ENCODE measurements around the gene IGSF23.

IGSF23 gene

DNA sequence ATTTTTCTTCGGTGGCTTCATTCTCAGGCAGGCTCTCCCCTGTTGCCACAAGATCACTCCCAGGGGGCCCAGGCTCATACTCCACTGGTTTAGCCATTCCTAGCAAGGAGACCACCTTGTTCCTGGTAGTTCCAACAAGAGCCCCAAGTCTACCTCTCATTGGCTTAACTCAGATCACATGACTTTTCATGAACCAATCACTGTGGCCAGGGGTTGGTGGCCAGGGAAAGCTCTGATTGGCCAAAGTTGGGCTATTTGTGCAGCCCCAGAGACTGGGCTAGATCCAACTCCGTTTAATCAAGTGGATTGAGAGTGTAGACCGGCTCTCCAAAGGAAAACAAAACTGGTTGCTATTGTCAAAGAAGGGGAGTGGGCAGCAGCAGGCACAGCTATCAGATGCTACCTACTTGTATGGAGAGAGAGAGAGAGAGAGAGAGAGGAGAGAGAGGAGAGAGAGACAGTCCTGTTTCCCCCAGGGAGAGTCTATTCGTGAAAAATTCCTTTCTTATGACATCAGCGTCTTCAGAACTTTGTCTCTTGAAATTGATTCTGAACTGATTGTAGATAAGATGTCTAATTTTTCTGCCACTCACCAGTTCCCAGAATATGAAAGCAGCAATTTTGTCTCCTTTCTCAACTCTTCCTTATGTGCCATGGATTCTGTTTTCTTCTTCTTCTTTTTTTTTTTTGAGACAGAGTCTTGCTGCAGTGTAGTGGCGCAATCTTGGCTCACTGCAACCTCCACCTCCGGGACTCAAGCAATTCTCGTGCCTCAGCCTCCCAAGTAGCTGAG is 63.9 kb downstream of the IGSF23 start:
- Histone ChIP-seq H3K9me2 (replicated peaks; ENCODE audit: control insufficient read depth, low read length) (no peaks in the 10 kb centered on the region), H3K4me1 (ENCODE audit: control insufficient read depth, low read length) (no peaks in the 10 kb centered on the region), H3K4me3 (ENCODE audit: low read length) (no peak overlapping the region), H3K27me3 (ENCODE audit: control insufficient read depth, low read length) (no peaks in the 10 kb centered on the region), H4K20me1 (ENCODE audit: control insufficient read depth, insufficient read depth, low read depth, low read length) (no peaks in the 10 kb centered on the region), H3F3A (ENCODE audit: control insufficient read depth, insufficient read depth) (no peaks in the 10 kb centered on the region), H3K4me2 (ENCODE audit: low read length) (no peak overlapping the region), H3K9me3 (ENCODE audit: control insufficient read depth, insufficient read depth, low read length) (no peaks in the 10 kb centered on the region), H3K36me3 (ENCODE audit: control insufficient read depth, low read length) (no peaks in the 10 kb centered on the region), H3K27ac (ENCODE audit: low read depth, low read length) (no peak overlapping the region), H3K79me2 (ENCODE audit: control insufficient read depth, low read length) (no peaks in the 10 kb centered on the region)
- TF ChIP-seq EZH2phosphoT487 (IDR thresholded peaks at IDR 0.05; ENCODE audit: borderline replicate concordance, low read length): no peak
- TF ChIP-seq, protein P1, sequence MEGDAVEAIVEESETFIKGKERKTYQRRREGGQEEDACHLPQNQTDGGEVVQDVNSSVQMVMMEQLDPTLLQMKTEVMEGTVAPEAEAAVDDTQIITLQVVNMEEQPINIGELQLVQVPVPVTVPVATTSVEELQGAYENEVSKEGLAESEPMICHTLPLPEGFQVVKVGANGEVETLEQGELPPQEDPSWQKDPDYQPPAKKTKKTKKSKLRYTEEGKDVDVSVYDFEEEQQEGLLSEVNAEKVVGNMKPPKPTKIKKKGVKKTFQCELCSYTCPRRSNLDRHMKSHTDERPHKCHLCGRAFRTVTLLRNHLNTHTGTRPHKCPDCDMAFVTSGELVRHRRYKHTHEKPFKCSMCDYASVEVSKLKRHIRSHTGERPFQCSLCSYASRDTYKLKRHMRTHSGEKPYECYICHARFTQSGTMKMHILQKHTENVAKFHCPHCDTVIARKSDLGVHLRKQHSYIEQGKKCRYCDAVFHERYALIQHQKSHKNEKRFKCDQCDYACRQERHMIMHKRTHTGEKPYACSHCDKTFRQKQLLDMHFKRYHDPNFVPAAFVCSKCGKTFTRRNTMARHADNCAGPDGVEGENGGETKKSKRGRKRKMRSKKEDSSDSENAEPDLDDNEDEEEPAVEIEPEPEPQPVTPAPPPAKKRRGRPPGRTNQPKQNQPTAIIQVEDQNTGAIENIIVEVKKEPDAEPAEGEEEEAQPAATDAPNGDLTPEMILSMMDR (IDR thresholded peaks at IDR 0.05; ENCODE audit: low read depth, low read length, poor library complexity, severe bottlenecking): no peak

DNA sequence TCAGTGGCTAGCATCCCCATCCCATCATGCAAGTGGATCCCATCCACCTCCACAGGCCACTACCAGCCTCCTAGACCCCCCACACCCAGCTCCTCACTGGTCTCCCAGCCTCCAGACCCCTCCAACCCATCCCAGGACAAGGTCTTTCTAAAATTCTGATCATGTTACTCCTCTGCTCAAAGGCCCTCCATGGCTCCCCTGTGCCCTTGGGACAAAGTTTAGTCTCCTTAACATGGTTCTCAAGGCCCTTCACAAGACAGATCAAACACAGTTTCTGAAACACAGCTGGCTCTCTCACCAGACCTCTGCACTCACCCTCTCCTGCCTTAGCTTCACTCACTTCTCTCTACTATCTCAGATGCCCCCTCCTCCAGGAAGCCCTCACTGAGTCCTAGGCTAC is 67.2 kb downstream of the IGSF23 start:
- H3K9me3 ChIP-seq (ENCODE audit: control insufficient read depth, insufficient read depth, low read length): no peaks in the 10 kb centered on the region
- no peak overlapping the region for H3K4me2 ChIP-seq (ENCODE audit: low read length)
- H3K27ac ChIP-seq (ENCODE audit: low read depth, low read length): no peak overlapping the region
- no peaks in the 10 kb centered on the region for H3F3A ChIP-seq (ENCODE audit: control insufficient read depth, insufficient read depth)
- no peaks in the 10 kb centered on the region for H3K9me2 ChIP-seq (replicated peaks; ENCODE audit: control insufficient read depth, low read length)
- H3K4me1 ChIP-seq (ENCODE audit: control insufficient read depth, low read length): peaks cover 7% of the 10 kb centered on the region
- no peaks in the 10 kb centered on the region for H4K20me1 ChIP-seq (ENCODE audit: control insufficient read depth, insufficient read depth, low read depth, low read length)
- no peaks in the 10 kb centered on the region for H3K27me3 ChIP-seq (ENCODE audit: control insufficient read depth, low read length)
- H3K36me3 ChIP-seq (ENCODE audit: control insufficient read depth, low read length): no peaks in the 10 kb centered on the region
- H3K79me2 ChIP-seq (ENCODE audit: control insufficient read depth, low read length): no peaks in the 10 kb centered on the region
- H3K4me3 ChIP-seq (ENCODE audit: low read length): no peak overlapping the region
- no peak for TF ChIP-seq EZH2phosphoT487 (IDR thresholded peaks at IDR 0.05; ENCODE audit: borderline replicate concordance, low read length)
- TF ChIP-seq, protein P1 (IDR thresholded peaks at IDR 0.05; ENCODE audit: low read depth, low read length, poor library complexity, severe bottlenecking): no peak

DNA sequence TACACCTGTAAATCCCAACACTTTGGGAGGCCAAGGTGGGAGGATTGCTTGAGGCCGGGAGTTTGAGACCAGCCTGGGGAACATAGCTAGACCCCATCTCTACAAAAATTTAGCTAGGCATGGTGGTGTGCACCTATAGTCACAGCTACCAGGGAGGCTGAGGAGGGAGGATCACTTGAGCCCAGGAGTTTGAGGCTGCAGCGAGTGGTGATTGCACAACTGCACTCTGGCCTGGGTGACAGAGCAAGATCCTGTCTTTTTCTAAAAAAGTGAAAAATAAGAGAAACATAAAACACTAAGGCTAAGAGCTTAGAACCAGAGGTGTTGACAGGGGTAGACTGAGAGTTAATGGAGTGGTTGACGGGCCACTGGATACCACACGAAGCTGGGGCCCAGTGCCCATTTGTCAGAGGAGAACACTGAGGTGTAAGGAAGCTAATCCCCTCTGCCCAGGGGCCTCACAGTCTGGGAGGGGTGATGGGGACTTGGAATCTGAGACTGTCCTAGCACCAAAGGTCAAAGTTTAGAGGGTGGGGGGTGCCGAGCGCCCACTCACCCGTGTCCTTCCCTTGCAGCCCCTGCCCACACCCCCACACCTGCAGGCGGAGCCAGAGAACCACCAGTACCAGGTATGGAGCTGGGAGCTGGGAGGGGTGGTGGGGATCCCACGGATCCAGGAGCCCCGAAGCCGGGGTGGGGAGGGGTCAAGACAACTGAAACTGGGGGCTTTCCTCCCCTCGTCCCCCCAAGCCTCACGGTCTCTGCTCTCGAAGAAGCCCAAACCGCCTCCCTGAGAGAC is 68.8 kb downstream of the IGSF23 start:
- Histone ChIP-seq H3K9me2 (replicated peaks; ENCODE audit: control insufficient read depth, low read length) (no peaks in the 10 kb centered on the region), H3F3A (ENCODE audit: control insufficient read depth, insufficient read depth) (no peaks in the 10 kb centered on the region), H3K79me2 (ENCODE audit: control insufficient read depth, low read length) (no peaks in the 10 kb centered on the region), H3K4me3 (ENCODE audit: low read length) (no peak overlapping the region), H3K27me3 (ENCODE audit: control insufficient read depth, low read length) (peaks cover 7% of the 10 kb centered on the region), H4K20me1 (ENCODE audit: control insufficient read depth, insufficient read depth, low read depth, low read length) (no peaks in the 10 kb centered on the region), H3K27ac (ENCODE audit: low read depth, low read length) (no peak overlapping the region), H3K4me2 (ENCODE audit: low read length) (no peak overlapping the region), H3K4me1 (ENCODE audit: control insufficient read depth, low read length) (peaks cover 19% of the 10 kb centered on the region), H3K36me3 (ENCODE audit: control insufficient read depth, low read length) (no peaks in the 10 kb centered on the region), H3K9me3 (ENCODE audit: control insufficient read depth, insufficient read depth, low read length) (no peaks in the 10 kb centered on the region)
- no peak for TF ChIP-seq EZH2phosphoT487 (IDR thresholded peaks at IDR 0.05; ENCODE audit: borderline replicate concordance, low read length)
- TF ChIP-seq, protein P1 (IDR thresholded peaks at IDR 0.05; ENCODE audit: low read depth, low read length, poor library complexity, severe bottlenecking): no peak

Data from DOHH2 (cell line).